PFSK-1 (cell line): ENCODE data around the gene ZNF653.

Source experiments
- FOXP2 ChIP-seq: optimal IDR thresholded peaks from 2 replicates; pipeline ENCODE3; 2011; ENCODE audit warnings: borderline replicate concordance, control low read depth, inconsistent platforms; ENCODE audit not compliant: insufficient read depth; ENCODE audit errors: extremely low read length, extremely low read depth
- POLR2AphosphoS5 ChIP-seq: IDR thresholded peaks from 2 replicates; pipeline ENCODE4 v1.6.1; 2012; ENCODE audit warnings: low read depth, mild to moderate bottlenecking, control low read depth, low read length, moderate library complexity
- TAF1 ChIP-seq: IDR thresholded peaks from 2 replicates; pipeline ENCODE4 v1.6.1; 2012; ENCODE audit warnings: low read length, control low read depth, borderline replicate concordance; ENCODE audit not compliant: insufficient read depth
- TF ChIP-seq, protein P1 (sequence below), 2 experiments: IDR thresholded peaks; 2 replicates each; pipeline versions ENCODE4 v1.6.1 to v1.8.0; 2011 to 2012; ENCODE audit warnings: low read depth in 2 of 2, low read length in 2 of 2, control low read depth in 1 of 2, inconsistent platforms in 1 of 2, mild to moderate bottlenecking in 1 of 2, moderate library complexity in 1 of 2; ENCODE audit not compliant: insufficient read depth in 1 of 2

DNA sequence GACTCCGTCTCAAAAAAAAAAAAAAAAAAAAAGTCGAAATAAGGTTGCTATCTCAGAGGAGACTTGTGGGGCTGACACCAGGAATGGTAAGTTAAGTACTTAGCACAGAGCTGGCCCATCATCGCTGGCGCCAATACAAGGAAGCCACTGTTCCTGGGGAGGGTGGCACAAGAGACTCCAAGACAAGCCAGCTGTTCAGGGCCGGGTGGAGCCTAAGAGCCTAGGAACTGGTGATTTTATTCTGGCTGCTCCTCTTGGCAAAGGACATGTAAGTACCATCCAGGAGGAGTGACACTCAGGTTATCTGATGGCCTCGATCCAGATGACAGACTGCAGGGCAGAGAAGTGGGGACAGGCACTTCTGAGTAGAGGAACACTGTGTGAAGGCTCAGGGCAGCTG lies 49.6 kb upstream of the ZNF653 start:
- TF ChIP-seq POLR2AphosphoS5 (no peak), FOXP2 (no peak), TAF1 (no peak)
- TF ChIP-seq, protein P1, sequence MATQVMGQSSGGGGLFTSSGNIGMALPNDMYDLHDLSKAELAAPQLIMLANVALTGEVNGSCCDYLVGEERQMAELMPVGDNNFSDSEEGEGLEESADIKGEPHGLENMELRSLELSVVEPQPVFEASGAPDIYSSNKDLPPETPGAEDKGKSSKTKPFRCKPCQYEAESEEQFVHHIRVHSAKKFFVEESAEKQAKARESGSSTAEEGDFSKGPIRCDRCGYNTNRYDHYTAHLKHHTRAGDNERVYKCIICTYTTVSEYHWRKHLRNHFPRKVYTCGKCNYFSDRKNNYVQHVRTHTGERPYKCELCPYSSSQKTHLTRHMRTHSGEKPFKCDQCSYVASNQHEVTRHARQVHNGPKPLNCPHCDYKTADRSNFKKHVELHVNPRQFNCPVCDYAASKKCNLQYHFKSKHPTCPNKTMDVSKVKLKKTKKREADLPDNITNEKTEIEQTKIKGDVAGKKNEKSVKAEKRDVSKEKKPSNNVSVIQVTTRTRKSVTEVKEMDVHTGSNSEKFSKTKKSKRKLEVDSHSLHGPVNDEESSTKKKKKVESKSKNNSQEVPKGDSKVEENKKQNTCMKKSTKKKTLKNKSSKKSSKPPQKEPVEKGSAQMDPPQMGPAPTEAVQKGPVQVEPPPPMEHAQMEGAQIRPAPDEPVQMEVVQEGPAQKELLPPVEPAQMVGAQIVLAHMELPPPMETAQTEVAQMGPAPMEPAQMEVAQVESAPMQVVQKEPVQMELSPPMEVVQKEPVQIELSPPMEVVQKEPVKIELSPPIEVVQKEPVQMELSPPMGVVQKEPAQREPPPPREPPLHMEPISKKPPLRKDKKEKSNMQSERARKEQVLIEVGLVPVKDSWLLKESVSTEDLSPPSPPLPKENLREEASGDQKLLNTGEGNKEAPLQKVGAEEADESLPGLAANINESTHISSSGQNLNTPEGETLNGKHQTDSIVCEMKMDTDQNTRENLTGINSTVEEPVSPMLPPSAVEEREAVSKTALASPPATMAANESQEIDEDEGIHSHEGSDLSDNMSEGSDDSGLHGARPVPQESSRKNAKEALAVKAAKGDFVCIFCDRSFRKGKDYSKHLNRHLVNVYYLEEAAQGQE (IDR thresholded peaks at IDR 0.05; ENCODE audit: insufficient read depth in 1 of 2, low read depth in 2 of 2, low read length in 2 of 2), result no peak
